D721Med (cell line): ENCODE measurements around the gene TUBB1.

Experiments used
- DNase-seq: peaks from one replicate; pipeline ENCODE4 v3.0.0; 2011; ENCODE audit warnings: low spot score; ENCODE audit not compliant: insufficient read length
- FAIRE-seq: peaks from 2 replicates; lab custom pipeline; 2011; peaks lifted over from hg19 to GRCh38; lab: Jason Lieb, UNC
- TF ChIP-seq, protein P1 (sequence below): IDR thresholded peaks from 2 replicates; pipeline ENCODE4 v1.5.1; 2012; ENCODE audit warnings: mild to moderate bottlenecking, control low read depth; ENCODE audit not compliant: insufficient read depth; ENCODE audit errors: missing control alignments

Gene TUBB1

DNA sequence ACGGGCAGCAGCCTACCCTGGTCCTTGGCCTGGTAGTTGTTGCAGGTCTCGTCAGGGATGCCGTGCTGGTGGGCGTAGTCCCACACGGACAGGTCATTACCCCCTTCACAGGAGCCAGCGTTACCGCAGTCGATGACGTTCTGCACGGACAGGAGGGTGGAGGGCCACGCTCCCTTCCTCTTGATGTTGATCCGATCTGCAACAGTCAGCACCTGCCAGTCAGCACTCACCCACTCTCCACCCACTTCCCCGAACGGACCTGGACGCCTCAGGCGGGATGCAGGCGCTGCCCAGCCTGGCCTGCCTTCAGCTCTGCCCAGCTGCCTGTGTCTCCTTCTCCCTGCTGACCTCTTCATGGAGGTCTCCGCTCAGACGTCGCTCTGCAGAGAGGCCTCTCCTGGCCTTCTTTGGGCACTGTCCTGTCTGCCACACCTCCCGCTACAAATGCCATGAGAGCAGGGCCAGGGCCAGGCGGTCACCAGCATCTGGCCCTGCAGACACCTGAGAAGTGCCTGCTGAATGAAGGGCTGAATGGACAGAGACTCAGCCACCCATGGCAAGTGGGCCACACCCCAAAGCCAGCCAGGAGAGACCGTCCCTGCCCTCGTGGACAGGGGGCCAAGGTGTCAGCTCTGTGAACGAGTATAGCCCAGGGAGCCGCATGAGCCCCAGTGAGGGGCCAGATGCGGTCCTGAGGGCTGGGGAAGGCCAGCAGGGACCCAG lies 17.6 kb upstream of the TUBB1 start:
- FAIRE-seq = no peak
- DNase-seq = no peak
- TF ChIP-seq, protein P1, sequence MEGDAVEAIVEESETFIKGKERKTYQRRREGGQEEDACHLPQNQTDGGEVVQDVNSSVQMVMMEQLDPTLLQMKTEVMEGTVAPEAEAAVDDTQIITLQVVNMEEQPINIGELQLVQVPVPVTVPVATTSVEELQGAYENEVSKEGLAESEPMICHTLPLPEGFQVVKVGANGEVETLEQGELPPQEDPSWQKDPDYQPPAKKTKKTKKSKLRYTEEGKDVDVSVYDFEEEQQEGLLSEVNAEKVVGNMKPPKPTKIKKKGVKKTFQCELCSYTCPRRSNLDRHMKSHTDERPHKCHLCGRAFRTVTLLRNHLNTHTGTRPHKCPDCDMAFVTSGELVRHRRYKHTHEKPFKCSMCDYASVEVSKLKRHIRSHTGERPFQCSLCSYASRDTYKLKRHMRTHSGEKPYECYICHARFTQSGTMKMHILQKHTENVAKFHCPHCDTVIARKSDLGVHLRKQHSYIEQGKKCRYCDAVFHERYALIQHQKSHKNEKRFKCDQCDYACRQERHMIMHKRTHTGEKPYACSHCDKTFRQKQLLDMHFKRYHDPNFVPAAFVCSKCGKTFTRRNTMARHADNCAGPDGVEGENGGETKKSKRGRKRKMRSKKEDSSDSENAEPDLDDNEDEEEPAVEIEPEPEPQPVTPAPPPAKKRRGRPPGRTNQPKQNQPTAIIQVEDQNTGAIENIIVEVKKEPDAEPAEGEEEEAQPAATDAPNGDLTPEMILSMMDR = no peak

DNA sequence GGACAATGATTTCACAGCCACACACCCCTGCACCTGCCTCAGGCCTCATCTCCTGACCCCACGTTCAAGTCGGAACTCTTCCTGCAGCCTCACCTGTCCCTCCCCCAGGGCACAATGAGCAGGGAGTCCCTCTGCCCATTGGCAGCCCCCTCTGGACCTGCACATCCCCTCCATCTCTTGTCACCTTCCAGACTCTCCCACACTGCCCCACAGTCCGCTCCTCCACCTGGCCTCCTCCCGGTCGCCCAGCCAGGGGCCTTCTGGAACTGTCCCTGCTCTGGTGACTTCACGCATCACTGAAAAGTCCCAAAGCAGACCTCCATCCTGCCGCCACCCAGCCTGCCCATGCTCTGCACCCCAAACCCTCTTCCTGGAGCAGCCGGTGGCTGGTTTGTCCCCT lies 16.8 kb upstream of the TUBB1 start:
- FAIRE-seq (no peak), DNase-seq (no peak)
- TF ChIP-seq, protein P1 = no peak

DNA sequence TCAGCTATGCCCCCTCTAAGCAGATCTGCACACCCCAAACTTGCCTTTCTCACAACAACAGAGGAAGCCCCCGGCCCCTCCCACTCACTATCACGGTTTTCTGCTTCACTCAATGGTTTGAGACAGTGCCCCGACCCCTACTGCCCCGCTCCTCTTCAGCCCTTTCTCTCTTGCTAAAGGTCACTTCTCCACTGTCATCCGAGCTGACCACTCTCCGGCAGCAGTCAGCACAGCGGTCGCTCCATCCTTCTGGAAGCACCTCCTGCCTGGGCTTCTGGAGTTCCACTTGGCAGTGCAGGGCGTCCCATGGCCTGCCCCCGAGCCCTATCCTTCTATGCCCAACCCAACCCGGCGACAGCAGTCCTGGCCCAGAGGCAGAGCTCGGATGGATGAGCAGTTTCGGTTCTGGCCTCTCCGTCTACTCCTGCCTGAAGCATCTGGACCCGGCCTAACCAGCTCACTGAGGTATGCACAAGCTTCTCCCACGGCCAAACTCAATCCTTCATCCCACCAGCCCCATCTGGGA lies 16.3 kb upstream of the TUBB1 start:
- no peak for FAIRE-seq
- TF ChIP-seq, protein P1 = no peak
- DNase-seq = no peak

DNA sequence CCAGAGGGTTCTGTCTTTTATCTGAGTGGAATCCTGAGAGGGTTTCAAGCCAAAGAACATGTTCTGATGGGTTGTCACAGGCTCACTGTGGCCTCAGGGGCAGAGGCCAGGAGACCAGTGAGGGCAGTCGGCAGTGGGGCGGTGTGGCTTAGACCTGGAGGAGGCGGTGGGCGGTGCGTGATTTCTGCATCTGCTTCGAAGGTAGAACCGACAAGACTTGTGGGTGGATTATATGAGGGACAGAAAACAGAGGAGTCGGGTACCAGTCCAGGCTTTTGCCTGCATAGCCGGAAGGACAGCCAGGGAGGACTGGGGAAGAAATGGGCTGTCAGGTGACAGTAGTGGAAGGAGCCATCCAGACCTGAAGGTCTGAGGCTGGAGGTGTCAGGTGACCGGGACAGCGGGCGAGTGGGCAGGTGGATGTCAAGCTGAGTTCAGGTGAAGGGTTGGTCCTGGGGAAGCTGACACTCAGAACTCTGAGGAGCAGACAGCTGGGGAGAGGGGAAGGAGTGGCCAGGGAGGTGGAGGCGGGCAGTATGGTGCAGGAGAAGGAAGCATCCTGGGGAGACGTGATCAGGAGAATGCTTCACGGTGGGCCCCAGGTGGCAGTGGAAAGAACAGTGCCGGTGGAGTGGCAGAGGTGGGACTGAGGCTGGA lies 15.3 kb upstream of the TUBB1 start:
- no peak for DNase-seq
- FAIRE-seq = no peak
- TF ChIP-seq, protein P1 = no peak

DNA sequence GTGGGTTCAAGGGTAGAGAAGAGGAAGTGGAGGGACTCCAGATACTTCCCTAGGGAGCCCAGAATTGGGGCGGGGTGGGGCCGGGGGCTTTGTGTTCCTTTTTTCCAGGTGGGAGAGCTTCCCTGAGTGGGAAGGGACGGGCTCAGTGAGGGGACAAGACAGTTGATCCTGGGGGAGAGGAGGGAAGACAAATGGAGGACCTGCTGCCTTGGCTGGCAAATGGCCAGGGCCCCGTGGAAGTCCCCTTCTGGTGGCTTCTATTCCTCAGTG lies 14.8 kb upstream of the TUBB1 start:
- FAIRE-seq (no peak), DNase-seq (no peak)
- TF ChIP-seq, protein P1 = no peak

DNA sequence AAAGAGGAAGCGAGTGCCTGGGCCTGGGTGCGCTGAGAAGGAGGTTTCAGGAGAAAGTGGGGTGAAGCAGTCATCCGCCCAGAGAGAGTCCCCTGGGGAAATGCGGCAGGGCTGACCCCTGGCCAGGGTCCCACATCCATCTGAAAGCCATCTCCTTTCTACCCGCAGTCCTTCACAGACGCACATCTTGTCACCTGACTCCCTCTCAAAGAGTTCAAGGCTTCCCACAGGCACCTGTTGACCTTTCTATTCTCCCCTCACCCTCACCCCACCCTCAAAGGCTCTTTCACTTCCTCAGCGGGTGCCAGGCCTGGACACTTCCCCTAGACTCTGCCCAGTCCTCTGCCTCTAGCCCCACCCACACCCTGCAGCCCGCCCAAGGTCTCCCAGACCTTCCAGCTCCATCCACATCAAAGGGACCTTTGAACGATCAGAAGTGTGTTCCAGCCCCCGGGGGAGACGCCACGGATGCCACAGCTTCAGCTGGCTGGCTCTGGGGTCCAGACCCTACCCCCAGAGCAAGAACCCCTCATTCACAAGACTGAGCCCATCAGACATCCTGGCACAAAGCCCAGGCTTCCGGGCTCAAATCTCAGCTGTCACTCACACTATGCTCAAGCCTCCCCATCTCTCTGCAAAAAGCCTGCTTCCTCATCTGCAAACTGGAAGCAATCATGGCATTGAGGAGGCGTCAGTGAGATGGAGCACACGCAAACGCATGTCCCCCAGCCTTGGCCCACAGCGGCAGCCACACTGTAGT lies 14.3 kb upstream of the TUBB1 start:
- TF ChIP-seq, protein P1 = no peak
- DNase-seq (no peak), FAIRE-seq (no peak)
